Measurements from ENCODE around the gene LOXL1. TPM values are rescaled to one million over a fixed set of nuclear protein-coding genes. Genes with fewer than 3 reads are reported as not detected.

LOXL1 gene
- total and polyA plus RNA-seq, 2 experiments from 2014 or later: 44.5 to 136 TPM

- Histone ChIP-seq H3K4me3 (no peak overlapping the region), H4K20me1 (ENCODE audit: insufficient read depth, poor library complexity, severe bottlenecking) (no peaks in the 10 kb centered on the region), H3K36me3 (replicated peaks; ENCODE audit: insufficient read depth, low read depth) (no peaks in the 10 kb centered on the region), H3K4me2 (no peak overlapping the region), H3K9me2 (replicated peaks; ENCODE audit: insufficient read depth) (no peaks in the 10 kb centered on the region), H3K27me3 (no peaks in the 10 kb centered on the region), H3K79me2 (no peaks in the 10 kb centered on the region), H3K4me1 (ENCODE audit: insufficient read depth) (peaks cover 27% of the 10 kb centered on the region), H3K27ac (no peak overlapping the region), H3K9me3 (ENCODE audit: low read depth) (no peaks in the 10 kb centered on the region), H2AFZ (no peak overlapping the region)
- 90% methylated on average over 3 of the region's 3 CpGs for WGBS (ENCODE audit: low lambda C conversion rate, missing lambda C conversion rate)
- no peak for DNase-seq (ENCODE audit: low spot score)
- TF ChIP-seq, protein P1, sequence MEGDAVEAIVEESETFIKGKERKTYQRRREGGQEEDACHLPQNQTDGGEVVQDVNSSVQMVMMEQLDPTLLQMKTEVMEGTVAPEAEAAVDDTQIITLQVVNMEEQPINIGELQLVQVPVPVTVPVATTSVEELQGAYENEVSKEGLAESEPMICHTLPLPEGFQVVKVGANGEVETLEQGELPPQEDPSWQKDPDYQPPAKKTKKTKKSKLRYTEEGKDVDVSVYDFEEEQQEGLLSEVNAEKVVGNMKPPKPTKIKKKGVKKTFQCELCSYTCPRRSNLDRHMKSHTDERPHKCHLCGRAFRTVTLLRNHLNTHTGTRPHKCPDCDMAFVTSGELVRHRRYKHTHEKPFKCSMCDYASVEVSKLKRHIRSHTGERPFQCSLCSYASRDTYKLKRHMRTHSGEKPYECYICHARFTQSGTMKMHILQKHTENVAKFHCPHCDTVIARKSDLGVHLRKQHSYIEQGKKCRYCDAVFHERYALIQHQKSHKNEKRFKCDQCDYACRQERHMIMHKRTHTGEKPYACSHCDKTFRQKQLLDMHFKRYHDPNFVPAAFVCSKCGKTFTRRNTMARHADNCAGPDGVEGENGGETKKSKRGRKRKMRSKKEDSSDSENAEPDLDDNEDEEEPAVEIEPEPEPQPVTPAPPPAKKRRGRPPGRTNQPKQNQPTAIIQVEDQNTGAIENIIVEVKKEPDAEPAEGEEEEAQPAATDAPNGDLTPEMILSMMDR (IDR thresholded peaks at IDR 0.05; ENCODE audit: poor library complexity): no peak
- no peak for TF ChIP-seq EZH2phosphoT487 (IDR thresholded peaks at IDR 0.05; ENCODE audit: low read depth, severe bottlenecking, unreplicated experiment)
- TF ChIP-seq EZH2 (IDR thresholded peaks at IDR 0.05; ENCODE audit: borderline replicate concordance): no peak
Measured at GRCh38 chr15:73978896-73979295, 52.6 kb downstream of the LOXL1 start.

GRCh38 chr15:73979636-73980035, 53.4 kb downstream of the LOXL1 start:
- no peak overlapping the region for H3K4me2 ChIP-seq
- no peak for DNase-seq (ENCODE audit: low spot score)
- no peak overlapping the region for H3K4me3 ChIP-seq
- H3K4me1 ChIP-seq (ENCODE audit: insufficient read depth): peaks cover 34% of the 10 kb centered on the region
- whole genome bisulfite sequencing (ENCODE audit: low lambda C conversion rate, missing lambda C conversion rate): 67% methylated on average over 1 of the region's 1 CpG
- no peak overlapping the region for H3K27ac ChIP-seq
- H3K36me3 ChIP-seq (replicated peaks; ENCODE audit: insufficient read depth, low read depth): no peaks in the 10 kb centered on the region
- no peak overlapping the region for H2AFZ ChIP-seq
- no peaks in the 10 kb centered on the region for H3K27me3 ChIP-seq
- H3K79me2 ChIP-seq: no peaks in the 10 kb centered on the region
- H3K9me2 ChIP-seq (replicated peaks; ENCODE audit: insufficient read depth): no peaks in the 10 kb centered on the region
- H4K20me1 ChIP-seq (ENCODE audit: insufficient read depth, poor library complexity, severe bottlenecking): no peaks in the 10 kb centered on the region
- TF ChIP-seq, protein P1 (IDR thresholded peaks at IDR 0.05; ENCODE audit: poor library complexity): no peak
- TF ChIP-seq EZH2phosphoT487 (IDR thresholded peaks at IDR 0.05; ENCODE audit: low read depth, severe bottlenecking, unreplicated experiment) (no peak), EZH2 (IDR thresholded peaks at IDR 0.05; ENCODE audit: borderline replicate concordance) (no peak)
- H3K9me3 ChIP-seq (ENCODE audit: low read depth): no peaks in the 10 kb centered on the region

- no peak overlapping the region for H2AFZ ChIP-seq
- H4K20me1 ChIP-seq (ENCODE audit: insufficient read depth, poor library complexity, severe bottlenecking): no peaks in the 10 kb centered on the region
- no peaks in the 10 kb centered on the region for H3K9me2 ChIP-seq (replicated peaks; ENCODE audit: insufficient read depth)
- peaks cover 39% of the 10 kb centered on the region for H3K4me1 ChIP-seq (ENCODE audit: insufficient read depth)
- peak overlapping the region; percentile 72 for H3K4me2 ChIP-seq
- no peak overlapping the region for H3K4me3 ChIP-seq
- no peaks in the 10 kb centered on the region for H3K79me2 ChIP-seq
- no peaks in the 10 kb centered on the region for H3K27me3 ChIP-seq
- DNase-seq (ENCODE audit: low spot score): no peak
- TF ChIP-seq, protein P1 (IDR thresholded peaks at IDR 0.05; ENCODE audit: poor library complexity): no peak
- TF ChIP-seq EZH2phosphoT487 (IDR thresholded peaks at IDR 0.05; ENCODE audit: low read depth, severe bottlenecking, unreplicated experiment): no peak
- TF ChIP-seq EZH2 (IDR thresholded peaks at IDR 0.05; ENCODE audit: borderline replicate concordance): no peak
- H3K36me3 ChIP-seq (replicated peaks; ENCODE audit: insufficient read depth, low read depth): no peaks in the 10 kb centered on the region
- peak overlapping the region; percentile 98 for H3K27ac ChIP-seq
- WGBS (ENCODE audit: low lambda C conversion rate, missing lambda C conversion rate): 85% methylated on average over 5 of the region's 5 CpGs
- H3K9me3 ChIP-seq (ENCODE audit: low read depth): no peaks in the 10 kb centered on the region
Measured at GRCh38 chr15:73981761-73982221, 55.5 kb downstream of the LOXL1 start.

All from hepatocyte (in vitro differentiated cells).